GM19324 (cell line): Measurements from ENCODE around the gene C5AR2.
"Not testable (repeated sequence)": the region's sequence is repeated elsewhere in the genome, so short reads cannot be mapped to it uniquely, and the experiment has no call there.

Source experiments
- ATAC-seq: cut with Tn5 transposase; IDR thresholded peaks from one replicate; pipeline ENCODE4 v1.9.1; 2021; ENCODE audit warnings: mild to moderate bottlenecking, moderate library complexity; ENCODE audit not compliant: unreplicated experiment, low FRiP score

The C5AR2 gene

DNA sequence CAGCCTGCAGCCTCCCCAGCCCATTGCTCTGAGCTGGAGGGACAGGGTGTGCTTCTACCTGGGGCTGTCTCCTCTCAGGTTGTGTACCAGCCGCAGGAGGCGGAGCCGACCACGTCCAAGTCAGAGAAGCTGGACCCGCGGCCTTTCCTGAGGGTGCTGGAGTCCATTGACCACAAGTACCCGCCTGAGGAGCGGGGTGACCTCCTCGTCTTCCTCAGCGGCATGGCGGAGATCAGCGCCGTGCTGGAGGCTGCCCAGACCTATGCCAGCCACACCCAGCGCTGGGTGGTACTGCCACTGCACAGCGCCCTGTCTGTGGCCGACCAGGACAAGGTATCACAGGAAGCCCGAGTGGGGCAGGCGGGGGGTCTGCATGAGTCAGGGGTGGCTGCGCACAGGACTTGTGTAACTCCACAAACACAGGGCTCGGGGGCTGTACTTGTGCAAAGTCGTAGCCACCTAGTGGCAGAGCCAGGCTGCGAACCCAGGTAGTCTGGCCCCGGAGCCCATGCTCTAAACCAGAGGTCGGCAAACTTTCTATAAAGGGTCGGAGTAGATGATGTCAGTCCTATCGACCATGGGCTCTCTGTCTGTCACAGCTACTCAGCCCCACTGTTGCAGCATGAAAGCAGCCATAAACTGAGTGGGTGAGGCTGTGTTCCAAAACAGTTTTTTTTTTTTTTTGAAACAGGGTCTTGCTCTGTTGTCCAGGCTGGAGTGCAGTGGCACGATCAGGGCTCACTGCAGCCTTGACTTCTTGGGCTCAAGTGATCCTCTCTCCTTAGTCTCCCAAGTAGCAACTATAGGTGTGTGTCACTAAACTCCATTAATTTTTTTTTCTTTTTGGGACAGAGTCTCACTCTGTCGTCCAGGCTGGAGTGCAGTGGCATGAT, 26.1 kb downstream of the C5AR2 start:
- no peak for ATAC-seq

DNA sequence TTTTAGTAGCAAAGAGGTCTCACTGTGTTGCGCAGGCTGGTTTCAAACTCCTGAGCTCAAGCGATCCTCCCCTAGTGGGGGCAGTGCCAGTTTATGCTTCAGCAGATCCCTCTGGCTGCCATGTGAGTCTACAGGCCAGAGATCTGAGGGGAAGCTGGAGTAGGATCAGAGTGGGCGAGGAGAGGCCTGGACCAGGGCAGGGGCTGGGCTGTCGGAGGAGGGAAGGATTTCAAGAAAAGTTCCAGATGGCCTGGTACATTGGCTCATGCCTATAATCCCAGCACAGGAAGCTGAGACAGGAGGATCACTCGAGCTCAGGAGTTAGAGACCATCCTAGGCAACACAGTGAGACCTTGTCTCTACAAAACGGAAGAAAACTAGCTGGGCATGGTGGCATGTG, 27.0 kb downstream of the C5AR2 start:
- ATAC-seq: no peak

DNA sequence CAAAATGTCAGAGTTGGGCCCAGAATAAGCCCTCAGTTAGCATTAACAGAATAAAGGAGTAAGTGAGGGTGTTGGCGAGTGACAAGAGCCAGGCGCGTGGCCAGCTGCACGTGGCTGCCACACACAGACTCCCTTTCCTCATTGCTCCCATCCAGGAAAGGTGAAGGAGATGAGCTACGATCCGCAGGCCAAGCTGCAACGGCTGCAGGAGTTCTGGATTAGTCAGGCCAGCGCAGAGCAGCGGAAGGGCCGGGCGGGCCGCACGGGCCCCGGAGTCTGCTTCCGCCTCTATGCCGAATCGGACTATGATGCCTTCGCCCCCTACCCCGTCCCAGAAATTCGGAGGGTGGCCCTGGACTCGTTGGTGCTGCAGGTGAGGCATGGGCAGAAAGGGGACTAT, 30.3 kb downstream of the C5AR2 start:
- ATAC-seq: no peak

DNA sequence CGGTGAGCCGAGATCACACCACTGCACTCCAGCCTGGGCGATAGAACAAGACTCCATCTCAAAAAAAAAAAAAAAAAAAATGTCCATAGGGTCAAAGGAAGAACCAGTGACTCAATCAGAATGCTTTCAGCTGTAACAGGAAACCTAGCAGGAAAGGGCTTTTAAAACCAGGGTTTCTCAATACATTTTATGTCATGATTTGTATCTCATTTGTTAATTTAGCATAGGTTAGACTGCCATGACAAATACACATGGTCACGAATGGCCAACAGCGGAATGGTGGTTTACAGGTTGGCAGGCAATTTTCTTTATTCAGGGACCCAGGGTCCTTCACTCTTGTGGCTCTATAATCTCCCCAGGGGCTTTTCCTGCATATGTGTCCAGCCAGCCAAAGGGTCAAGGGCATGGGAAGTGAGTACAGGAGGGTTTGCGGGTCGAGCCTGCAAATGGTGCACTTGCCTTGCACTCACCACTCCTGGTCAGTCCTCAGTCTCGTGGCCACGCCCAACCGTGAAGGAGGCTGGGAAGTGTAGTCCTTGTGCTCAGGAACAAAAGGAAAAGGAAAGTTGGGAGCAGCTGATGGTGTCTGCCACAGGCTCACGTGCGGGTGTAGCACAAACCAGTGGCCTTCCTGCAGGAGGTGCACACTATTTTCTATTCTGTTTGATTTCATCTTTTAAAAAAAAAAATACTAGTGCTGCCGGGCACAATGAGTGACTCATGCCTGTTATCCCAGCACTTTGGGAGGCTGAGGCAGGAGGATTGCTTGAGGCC, 32.0 kb downstream of the C5AR2 start:
- ATAC-seq: no peak

DNA sequence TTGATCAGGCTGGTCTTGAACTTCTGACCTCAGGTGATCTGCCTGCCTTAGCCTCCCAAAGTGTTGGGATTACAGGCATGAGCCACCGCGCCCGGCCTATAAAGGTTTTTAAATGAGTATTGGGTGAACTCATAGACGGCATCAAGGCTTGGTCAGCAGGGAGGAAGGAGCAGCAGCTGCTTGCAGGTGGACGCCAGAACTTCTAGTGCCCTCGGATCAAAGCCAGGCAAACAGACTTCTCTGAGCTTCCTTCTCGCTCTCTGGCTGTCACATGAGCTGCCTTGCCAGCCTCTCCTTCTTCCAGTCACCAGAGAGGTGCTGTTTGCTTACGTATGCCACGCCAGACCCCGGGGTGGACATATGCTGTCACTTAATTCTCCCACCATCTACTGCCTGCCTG, 33.5 kb downstream of the C5AR2 start:
- ATAC-seq: not testable (repeated sequence)

DNA sequence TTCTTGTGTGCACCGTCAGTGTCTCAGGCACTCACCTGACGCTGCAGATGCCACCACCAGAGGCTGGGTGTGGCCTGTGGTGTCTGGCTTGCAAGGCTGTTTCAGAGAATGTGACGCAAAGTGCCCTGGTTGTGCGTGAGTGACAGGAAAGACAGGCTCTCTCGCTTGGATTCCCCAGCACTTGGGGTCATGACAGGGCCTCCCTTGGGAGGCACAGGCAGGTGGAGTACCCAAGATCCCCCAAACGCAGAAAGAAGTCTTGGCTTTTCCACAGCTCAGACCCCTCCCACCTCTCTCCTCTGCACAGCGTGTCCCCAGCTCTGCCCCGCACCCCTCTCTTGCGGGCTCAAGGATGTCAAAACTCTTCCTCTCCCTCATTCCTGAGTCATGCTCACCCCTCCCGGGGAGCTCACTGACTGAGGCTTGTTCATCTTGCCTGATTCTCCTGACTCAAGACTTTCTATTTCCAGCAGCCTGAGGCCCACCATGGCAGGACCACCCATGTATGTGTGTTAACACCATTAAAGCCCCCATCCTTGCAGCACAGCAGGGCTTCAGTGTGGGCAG, 38.2 kb downstream of the C5AR2 start:
- ATAC-seq: no peak

DNA sequence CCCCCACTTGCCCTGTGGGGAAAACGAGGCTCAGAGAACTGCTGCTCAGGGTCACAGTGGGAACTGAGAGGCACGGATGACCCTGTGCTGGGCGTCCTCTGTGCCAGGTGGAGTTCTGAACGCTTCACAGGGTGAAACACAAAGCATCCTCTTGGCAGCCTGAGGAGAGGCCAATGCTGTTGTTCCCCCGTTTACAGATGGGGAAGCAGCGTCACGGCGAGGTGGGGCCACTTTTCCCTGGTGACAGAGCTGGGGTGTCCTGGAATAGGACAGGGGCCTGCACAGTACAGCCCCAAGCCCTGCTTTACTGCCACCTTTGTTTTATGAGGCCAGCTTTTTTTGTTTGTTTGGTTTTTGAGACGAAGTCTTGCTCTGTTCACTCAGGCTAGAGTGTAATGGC, 39.3 kb downstream of the C5AR2 start:
- ATAC-seq: no peak

DNA sequence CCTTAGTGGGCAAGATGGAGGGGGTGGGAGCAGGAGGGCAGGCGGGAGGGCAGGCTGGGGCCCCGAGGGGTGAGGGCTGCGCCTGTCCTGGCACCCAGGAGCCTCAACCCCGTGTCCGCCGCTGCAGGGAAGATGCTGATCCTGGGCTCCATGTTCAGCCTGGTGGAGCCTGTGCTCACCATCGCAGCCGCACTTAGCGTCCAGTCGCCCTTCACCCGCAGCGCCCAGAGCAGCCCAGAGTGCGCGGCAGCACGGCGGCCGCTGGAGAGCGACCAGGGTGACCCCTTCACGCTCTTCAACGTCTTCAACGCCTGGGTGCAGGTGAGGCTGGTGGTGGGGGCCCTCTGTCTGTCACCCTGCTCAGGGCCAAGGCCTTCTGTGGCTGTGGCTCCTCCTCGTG, 40.6 kb downstream of the C5AR2 start:
- no peak for ATAC-seq

DNA sequence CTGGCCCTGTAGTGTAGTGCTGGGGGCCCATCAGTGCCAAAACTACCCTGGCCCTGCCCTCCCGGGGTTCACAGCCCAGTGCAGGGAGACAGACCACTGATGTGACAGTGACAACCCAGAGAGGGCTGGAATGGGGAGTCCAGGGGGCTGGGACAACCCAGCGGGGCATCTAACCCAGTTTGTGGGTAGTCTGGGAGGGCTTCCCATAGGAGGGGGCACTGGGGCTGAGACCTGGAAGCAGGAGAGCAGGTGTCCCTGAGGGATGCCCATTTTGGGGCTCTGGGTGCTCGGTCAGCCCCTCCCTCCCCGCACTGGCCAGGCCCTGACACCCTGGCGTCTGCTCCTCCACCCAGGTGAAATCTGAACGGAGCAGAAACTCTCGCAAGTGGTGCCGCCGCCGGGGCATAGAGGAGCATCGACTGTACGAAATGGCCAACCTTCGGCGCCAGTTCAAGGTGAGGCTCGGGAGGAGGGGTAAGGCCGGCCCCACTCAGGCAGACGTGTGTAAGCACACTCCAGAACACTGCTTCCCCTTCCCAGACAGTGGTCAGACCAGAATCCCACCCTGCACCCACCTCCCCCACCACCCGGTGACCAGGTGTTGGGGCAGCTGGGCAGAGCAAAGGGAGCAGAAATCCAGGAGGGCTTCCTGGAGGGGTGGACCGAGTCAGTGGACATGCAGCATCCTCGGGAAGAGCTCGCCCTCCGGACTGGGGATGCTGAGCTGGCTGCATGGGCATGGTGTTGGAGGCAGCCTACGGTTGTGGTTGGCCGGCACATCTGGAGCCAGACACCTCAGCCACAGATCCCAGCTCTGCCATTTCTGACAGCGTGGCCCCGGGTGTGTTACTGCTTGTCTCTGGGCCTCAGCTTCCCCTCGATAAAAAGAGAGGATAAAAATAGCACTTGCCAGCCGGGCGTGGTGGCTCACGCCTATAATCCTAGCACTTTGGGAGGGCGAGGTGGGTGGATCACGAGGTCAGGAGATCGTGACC, 41.6 kb downstream of the C5AR2 start:
- ATAC-seq: no peak

DNA sequence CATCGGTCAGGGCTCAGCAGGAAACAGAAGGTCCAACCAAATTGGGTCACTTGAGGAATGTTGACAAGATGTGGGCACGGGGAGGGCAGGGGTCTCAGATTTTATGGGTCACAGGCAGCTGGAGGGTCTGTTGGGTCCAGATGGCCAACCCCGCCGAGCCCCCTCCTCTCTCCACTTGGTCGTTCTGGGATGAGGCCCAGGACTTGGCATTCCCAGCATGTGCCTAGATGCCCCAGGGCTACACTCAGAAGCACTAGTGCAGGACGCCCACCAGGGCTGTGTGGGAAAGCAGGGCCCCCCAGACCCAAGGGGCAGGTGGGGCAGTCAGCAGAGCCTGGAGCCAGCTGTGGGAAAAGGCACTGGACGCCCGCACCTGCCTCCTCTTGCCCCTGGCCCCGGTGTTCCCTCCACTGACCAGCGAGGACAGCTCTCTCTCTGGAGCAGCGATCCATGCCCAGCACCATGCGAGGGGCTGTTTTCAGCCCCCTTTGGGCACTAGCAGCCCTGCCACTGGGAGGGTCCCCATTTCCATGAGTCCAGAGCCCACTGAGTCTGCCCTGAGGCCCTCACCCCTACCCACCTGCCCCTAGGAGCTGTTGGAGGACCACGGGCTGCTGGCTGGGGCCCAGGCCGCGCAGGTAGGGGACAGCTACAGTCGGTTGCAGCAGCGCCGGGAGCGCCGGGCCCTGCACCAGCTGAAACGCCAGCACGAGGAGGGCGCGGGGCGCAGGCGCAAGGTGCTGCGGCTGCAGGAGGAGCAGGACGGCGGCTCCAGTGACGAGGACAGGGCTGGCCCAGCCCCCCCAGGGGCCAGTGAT, 43.1 kb downstream of the C5AR2 start:
- no peak for ATAC-seq

DNA sequence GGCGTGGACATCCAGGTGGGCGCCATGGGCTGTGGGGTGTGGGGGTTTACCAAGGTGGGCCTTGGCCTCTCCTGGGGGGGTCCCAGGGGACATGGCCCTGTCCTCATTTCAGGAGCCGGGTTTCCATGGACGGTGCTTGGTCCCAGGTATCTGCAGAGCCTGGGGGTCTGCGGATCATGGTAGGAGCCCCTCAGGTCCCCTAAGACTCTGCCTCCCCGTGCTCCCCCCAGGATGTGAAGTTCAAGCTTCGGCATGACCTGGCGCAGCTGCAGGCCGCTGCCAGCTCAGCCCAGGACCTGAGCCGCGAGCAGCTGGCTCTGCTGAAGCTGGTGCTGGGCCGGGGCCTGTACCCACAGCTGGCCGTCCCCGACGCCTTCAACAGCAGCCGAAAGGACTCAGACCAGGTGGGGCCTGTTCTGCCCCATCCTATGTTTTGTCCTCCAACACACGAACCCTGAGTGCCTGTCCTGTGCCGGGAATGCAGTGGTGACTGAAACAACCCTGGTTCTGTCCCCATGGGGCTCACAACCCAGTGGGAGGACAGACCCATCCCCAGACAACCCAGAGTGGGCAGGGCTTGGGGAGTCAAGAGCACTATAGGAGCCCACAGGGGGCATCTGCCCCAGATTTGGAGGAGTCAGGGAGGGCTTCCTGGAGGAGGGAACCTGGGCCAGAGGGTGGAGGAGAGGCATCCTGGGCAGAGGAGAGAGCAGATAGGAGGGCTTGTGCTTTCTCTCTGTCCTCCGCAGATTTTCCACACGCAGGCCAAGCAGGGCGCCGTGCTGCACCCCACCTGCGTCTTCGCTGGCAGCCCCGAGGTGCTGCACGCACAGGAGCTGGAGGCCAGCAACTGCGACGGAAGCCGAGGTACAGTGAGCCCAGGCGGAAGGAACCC, 44.0 kb downstream of the C5AR2 start:
- no peak for ATAC-seq

DNA sequence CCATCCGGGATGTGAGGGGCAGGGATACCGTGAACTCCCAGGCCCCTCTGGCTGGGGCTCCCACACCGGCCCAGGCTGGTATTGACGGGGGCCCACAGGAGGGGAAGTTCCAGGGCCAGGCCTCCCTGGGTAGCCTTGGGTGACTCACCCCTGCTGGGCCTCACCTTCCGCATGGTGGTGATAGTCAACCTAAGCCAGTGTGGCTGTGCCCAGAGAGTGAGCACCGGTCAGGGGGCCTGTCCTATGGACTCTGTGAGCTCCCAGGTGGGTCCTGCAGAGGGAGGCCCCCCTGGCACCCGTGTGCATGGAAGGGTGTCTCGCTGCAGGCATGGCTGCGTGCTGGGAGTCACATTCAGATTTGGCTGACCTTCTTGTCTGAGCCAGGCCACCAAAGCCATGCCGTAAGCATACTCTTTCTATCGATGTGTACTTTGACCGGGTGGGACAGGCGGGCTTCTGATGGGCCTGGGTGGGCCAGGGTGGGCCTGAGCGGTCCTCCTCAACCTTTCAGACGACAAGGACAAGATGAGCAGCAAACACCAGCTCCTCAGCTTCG, 44.7 kb downstream of the C5AR2 start:
- ATAC-seq: no peak

DNA sequence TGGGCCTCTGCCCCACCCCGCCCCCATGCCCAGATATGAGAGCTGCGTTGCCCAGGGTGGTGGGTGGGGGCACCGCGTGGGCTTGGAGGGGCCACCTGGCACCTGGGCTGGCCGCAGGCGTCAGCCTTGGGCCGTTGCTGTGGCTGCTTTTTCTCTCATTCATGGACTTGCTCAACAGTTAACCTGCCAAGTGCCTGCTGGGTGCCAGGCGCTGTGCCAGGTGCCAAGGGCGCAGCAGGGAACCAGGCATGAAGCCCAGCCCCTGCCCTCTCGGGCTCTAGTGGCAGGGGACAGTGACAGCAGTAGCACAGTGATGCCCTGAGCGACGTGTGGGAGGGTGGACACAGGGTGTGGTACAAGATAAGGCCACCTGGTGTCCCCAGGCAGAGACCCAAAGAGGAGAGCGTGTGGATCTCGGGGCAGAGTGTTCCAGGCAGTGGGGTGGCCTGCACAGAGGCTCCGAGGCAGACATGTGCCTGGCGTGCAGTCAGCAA, 45.3 kb downstream of the C5AR2 start:
- no peak for ATAC-seq

DNA sequence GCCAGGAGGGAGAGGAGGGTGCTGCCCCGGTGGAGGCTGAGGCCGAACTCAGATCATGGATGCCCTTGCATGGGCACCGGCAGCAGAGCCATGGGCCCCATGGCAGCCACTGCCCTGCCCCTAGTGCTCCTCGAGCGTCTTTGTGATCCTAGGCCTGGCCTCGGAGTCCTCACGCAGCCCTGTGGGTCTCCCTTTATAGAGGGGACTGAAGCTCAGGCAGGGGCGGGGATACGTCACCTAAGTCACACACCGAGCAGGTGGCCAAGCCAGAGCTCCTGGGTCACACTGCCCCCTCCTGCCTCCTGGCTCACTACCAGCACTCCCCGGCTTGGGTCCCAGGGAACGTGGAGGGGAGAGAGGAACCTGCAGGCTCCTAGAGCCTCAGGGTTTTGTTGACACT, 45.8 kb downstream of the C5AR2 start:
- ATAC-seq: no peak

DNA sequence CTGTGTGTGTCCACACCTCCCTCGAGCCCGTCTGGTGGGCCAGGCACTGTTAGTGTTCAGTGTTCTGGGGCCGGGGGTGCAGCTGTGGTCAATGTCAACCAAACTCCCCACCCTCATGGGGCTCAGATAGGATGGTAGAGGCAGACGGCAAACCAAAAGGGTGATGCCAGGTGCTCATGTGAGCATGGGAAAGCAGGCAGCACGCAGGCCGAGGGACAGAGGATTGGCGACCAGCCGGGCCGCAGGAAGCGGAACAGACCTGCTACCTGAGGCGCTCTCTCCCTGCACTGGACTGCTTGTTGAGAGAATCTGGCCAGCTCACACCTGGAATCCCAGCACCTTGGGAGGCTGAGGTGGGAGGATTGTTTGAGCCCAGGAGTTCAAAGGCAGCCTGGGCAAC, 46.3 kb downstream of the C5AR2 start:
- ATAC-seq: no peak

DNA sequence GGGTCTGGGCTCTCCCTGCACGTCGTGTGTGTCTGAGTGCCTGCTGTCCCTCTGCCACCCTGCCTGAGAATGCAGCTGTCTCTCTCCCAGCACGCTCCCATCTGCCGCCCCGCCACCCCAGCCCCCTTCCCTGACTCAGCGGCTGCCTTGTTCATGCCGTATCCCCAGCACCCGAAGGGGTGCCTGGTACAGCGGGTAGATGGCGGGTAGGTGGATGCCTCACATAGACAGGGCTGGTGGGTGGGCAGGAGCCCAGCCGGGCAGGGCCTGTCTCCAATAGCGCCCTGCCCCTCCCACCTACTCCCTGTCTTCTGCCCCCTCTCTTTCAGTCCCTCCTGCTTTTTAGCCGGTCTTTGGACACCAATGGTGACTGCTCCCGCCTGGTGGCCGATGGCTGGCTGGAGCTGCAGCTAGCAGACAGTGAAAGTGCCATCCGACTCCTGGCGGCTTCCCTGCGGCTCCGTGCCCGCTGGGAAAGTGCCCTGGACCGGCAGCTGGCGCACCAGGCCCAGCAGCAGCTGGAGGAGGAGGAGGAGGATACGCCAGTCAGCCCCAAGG, 47.5 kb downstream of the C5AR2 start:
- ATAC-seq: no peak

DNA sequence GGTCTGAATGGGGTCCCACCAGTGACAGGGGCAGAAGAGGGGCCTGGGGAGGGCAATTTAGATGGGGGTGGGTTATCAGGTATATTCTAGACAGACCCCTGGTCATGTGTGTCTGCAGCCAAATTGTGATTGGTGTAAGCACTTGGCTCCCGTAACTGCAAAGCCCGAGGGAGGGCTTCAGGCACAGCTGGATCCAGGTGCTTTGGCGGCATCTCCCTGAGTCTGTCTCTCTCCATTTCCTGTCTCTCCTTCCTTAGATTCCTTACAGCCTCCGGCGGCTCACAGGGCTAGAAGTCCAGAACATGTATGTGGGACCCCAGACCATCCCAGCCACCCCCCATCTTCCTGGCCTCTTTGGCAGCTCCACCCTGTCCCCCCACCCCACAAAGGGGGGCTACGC, 48.6 kb downstream of the C5AR2 start:
- ATAC-seq: no peak

DNA sequence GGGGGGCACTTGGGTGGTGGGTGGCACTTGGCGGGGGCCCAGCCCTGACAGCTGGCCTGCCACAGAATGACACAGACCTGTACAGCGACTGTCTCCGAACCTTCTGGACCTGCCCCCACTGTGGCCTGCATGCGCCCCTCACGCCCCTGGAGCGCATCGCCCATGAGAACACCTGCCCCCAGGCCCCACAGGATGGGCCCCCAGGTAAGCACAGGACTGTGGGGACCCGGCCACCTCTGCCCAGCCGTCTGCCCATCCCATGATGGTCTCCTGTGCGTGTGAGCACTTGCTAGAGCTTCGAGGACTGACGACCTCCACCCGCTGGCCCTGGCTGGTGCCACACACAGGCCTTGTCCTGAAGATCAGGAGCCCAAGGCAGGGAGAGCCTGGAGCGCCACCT, 49.1 kb downstream of the C5AR2 start:
- no peak for ATAC-seq
